ENCODE data around the gene PBX3.

PBX3 gene

DNA sequence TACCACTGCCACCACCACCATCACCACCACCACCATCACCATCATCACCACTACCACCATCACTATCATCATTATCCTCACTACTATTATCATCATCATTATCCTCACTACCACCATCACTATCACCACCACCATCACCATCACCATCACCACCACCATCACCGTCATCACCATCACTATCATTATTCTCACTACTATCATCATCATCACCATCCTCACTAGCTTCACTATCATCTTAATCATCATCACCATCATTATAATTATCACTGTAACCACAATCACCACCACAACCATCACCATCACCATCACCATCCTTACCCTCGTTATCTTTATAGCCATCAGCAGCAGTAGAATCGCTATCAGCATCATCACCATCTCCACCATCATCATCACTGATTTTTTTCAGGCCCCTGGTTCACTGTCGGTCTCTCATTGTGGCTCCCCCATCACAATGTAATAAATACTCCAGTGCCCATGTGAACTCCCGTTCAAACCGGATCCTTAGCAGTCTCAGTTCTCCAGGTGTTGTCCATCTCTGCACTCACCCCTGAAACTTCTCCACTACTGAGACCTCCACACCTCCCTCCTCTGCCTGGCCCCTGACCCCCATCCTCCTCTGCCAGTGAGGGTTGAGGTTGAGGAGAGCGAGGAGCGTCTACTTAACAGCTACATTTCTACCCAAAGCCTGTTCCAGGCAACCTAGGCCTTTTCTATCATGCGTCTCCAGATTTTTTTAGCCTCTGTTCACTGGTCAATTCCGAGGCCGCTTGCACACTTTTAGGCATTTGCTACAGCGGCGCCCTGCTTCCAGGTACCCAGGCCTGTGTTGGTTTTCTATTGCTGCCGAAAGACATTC, 238.2 kb downstream of the PBX3 start:
- no peak for DNase-seq

DNA sequence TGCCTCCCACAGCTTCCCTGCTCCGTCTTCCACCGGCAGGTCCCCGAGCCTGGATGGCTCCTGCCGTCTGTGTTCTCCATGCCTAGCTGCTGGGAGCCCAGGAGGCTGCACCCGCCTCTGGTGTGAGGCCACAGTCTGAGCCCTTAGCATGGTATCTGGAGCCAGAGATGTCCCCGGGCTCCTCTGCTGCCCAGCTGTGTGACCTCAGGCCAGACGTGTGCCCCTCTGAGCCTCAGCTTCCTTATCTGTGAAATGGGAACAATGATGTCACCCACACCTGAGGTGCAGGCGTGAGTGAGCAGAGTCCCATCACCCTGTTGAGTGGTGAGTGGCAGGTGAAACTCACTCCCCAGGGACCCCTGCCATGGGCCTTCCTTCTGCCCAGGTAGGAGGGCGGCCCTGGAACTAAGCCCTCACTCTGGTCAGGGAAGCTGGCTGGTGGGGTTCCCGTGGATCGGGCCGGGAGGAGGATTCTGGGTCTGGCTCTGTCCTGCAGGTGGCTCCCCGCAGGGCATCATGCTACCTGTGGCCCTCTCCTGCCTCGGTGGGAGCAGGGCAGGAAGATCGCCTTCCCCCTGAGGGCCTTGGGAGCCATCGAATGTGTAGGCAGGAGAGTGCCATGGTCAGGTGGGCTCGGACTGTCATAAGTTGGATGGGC, 239.0 kb downstream of the PBX3 start:
- no peak for DNase-seq

DNA sequence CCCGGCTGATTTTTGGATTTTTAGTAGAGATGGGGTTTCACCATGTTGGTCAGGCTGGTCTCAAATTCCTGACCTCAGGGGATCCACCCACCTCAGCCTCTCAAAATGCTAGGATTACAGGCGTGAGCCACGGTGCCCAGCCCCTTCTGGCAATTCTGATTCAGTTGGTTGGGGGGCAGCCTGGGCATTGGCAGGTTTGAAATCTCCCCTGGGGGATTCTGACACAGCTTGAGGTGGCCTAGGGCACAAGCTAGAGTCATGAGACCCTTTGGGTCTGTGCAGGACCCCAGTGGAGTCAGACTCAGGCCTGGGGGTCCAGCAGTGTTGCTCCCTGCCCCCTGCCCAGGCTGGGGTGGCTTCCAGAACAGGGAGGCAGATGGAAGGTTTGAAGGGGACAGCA, 239.8 kb downstream of the PBX3 start:
- no peak for DNase-seq

DNA sequence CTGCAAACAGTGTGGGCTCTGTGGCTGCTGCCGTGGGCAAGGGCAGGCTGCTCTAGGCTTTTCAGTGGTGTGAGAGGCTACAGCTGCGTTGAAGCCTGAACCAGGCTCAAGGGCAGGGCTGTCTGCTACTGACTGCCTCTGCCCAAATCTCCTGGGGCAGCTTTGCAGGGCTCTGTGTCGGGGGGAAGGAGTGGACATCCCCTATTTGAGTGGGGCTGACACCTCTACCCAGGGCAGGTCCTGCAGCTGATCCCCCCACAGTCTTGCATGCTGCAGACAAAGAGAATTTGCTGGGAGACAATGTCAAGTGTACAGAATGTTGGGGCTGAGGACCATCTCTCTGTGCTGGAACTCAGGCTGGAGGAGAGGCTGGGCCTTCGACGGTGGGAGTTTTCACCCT, 240.2 kb downstream of the PBX3 start:
- DNase-seq: no peak

DNA sequence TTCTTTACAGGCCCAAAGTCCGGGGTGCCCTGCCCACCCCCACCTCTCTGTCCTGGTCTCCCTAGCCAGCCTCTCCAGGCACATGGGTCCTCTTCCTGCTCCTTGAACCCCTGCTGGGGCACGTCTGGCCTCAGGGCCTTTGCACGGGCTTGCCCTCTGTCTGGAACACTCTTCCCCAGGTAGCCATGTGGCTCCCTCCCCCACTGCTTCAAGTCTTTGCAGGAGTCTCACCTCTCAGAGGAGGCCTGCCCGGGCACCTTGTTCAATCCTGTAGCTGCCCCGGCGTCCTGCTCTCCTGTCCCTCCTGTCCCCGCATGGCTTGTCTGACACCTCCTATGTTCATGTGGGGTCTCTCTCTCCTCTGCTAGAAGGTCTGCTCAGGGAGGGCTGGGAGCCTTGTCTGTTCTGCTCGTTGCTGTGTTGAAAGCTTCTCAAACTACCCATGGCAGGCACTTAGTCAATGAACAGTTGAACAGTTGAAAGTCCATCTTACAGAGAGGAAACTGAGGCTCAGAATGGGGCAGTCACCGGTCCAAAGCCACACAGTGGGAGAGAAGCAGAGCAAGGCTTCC, 241.4 kb downstream of the PBX3 start:
- DNase-seq: no peak

DNA sequence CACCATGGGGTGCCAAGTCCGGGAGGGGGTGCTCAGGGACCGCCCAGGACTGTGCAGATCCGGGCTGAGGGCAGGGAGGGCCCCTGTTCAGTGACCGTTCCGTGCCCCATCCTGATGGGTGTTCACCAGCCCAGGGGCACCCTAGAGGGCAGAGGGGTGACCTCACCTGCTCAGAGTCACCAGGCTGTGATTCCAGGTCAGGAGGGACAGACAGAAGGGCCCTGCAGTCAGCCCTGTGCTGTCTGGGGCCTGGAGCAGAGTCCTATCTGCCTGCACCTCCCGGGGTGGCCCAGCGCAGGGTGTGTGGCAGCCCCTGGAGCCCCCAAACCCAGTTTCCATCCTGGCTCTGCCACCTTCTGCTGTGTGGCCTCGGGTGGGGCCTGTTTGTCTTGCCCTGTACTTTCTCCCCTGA, 241.9 kb downstream of the PBX3 start:
- DNase-seq: no peak

DNA sequence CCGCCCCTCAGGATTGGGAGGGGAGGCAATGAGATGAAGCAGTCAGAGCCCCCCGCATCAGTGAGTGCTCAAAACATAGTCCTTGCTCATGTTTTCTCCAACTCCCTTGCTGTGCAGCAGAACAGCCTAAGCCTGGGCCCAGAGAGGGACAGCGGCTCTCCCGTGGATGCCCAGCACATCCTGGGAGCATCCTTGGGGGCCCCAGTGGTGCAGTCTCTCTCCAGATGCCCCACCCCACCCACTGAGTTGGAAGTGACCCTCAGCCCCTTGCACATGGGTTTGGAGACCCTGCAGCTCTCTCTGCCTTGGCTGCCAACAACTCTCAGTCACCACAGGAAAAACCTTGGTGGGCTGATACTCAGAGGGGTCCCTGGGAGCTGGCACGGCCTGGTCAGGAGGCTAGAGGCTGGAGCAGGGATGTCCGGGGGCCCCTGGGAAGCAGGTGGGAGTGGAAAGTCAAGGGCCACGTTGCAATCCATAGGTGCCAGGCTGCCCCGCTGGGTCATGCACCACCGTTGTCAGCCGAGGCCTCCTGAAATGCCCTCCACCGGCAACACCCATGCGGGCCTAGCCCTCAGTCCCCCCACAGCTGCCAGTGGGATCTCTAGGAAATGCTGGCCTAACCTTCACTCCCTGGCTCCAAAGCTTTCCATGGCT, 242.5 kb downstream of the PBX3 start:
- DNase-seq: no peak

DNA sequence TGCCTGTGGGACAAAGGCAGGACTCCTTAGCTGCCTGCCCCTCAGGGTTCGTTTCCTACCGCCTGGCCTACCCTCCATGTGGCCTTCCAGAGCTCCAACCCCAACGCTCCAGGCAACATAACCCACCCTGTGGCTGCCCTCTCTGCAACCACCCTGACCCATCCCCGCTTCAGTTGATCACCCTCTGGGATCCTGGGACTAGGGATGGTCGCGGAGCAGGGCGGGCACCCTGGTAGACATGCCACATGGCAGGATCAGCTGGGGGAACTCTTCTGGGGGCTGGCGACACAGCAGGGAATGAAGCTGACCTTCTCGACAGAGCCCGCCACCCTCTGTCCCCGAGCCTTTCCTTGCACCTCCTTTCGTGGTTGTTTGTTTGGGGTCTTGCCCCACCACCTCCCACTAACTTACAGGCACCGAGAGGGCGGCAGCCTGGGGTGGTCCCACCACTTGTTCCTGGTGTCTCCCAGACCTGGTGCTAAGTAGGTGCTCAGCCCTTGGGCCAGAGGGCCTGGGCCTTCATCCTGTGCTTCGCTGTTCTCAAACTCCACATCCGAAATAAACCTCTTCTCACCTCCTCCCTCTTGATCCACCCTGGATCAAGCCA, 243.1 kb downstream of the PBX3 start:
- DNase-seq: no peak

DNA sequence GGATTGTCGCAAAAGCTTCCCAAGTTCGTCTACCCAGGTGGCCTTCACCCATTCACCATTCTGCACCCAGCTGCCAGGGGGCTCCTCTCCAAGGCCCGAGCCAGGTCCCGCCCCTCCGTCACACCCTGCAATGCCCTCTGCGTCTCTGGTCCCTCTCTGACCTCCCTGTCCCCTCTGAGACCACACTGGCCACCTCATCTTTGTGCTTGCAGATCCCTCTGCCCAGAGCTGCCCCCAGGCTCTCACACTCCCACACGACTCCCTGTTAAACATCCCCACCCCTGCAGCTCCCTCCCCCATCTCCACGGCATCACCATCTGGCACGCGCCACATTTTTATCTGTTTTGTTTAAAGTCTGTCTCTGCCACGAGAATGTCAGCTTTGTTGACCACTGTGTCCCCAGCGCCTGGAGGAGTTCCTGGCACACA, 243.6 kb downstream of the PBX3 start:
- DNase-seq: no peak

DNA sequence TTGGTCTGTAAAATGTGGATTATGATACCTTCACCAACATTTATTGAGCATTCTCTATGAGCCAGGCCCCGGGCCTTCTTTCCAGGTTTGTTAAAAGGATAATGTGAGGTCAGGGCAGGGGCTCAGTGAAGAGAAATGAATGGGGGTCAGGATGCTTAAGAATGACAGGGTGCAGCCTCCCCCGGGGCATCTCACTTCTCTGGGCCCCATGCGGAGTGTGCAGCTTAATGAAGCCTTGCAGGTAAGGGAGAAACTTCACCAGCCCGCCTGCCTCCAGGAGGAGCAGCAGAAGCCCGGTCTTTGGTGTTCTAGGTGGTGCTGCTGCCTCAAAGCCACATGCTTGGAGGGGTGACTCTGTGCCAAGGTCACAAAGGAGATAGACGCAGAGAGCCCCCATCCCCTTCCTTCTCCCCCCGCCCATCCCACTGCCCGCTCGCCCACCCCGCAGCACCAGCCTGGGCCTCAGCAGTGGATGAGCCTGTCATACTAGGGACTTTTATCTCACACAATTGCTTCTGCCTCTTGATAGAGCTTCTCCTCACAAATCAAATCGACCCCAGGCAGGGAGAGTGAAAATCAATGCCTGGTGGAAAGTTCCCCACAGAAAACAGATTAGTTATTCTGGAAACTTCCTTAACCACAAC, 244.8 kb downstream of the PBX3 start:
- DNase-seq: no peak

DNA sequence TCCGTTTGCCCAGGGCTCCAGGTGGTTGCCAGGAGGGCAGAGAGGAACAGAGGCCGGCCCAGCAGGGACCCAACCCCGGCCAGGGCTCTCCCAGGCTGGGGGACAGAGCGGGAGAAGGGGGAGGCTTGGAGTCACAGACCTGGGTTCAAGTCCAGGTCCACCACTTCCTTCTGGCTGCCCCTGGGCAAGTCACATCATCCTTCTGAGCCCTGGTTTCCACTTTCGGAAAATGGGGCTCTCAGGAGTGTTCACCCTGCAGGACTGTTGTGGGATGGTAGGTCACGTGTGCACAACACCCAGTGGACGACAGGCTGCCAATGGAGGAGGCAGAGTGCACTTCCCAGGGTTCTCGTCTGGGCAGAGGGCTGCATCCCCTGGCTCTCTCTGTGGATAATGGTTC, 245.4 kb downstream of the PBX3 start:
- DNase-seq: no peak

DNA sequence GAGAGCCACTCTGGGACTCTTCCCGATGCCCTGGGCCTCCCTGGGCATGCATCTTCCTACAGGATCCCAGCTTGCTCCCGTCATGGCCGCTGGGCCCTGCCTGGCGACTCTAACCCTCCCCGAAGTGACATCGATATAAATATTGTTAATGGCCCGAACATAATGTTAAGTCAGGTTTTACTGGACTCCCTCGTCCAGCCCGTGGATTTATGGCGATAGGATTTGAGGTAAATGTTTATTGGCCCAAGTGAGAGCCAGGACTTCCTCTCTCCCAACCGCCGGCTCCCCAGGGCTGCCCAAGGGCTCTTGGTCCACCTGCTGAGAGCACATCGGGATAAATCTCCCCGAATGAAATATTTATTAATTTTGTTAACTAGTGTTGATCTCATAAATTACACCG, 246.3 kb downstream of the PBX3 start:
- DNase-seq: no peak

DNA sequence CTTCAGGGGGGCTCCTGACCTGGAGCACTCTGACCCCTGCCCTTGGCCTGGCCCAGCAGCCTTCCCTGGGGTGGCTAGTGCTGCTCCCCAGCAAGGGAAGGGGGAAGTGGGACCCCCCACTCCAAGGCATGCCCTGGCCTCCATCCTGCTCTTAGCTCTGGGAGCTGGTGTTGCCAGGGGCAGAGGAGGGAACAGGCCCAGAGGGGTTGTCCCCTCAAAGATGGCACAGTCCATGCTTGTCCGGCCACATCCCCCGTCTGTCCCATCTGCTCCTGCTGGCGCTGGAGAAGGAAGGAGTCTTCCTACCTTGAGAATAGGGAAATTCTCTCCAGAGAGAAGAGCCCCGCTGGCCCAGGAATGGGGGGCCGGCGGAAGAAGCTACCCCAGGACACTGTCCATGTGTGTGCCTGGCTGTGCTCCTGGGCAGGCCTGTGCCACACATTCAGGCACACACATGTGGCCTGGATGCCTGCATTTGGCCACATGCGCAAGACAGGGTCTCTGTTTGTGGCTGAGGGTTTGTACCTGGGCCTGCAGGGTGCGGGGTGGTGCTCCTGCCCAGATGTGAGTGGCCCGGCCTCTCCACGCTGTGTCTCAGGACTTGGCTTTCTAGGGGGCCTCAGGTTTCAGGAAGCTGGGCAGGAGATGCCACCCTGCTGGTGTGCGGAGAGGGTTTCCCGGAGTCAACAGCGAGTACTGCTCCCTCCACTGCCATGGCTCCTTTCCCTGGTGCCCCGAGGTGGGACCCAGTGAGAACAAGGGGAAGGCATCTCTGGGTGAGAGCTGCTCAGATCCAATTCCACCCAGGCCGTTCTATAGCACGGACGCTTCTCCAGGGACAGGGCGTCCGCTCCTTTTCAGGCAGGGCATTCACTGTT, 247.1 kb downstream of the PBX3 start:
- no peak for DNase-seq

DNA sequence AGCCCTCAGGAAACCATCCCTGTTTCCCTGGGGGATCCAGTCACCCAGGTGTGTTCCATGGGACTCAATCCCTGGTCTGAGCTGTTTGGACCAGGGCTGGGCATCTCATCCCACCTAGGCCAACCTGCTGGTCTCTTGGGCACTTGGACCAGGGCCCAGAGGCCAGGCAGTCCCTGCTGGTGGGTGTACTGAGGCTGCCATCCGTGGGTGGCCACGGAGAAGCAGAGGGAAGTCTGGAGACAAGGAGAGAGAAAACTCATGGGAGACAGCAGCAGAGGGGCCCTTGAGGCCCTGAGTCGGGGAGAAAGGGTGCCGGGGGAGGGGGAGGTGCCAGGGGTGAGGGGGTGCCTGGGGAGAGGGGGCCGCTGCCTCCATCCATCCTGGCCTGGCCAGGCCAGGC, 247.8 kb downstream of the PBX3 start:
- DNase-seq: no peak

DNA sequence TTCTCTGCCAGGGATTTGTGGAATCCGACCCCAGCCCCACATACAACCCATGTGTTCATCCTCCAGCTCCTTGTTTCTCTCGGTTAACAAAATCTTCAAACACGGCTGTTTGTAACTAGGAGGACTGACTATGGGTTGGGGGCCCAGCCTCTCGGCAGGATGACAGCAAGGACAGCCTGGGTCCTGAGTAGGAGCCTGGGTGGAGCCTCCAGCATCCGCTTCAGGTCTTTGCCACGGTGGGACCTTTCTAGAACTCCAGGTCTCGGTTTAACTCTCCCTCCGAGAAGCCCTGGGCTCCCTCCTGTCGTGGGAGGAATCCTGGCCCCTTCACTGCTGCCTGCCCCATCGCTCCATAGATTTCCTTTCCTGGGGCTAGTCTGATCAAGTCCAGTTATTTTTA, 248.5 kb downstream of the PBX3 start:
- DNase-seq: no peak

DNA sequence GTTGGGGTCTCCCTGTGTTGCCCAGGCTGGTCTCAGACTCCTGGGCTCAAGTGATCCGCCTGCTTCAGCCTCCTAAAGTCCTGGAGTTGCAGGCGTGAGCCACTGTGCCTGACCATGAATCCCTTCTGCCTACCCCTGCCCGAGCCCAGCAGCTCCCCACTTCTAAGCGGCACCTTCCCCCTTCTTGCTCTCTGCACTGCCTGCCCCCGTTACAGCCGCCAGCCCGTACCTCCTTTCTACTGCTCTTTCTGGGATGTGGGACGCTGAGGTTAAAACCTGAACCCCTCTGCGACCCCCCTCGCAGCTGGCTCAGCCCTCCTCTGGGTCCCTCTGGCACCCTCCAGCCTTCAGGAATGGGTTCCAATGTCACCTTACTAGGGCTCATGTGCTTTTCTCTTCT, 249.6 kb downstream of the PBX3 start:
- no peak for DNase-seq

DNA sequence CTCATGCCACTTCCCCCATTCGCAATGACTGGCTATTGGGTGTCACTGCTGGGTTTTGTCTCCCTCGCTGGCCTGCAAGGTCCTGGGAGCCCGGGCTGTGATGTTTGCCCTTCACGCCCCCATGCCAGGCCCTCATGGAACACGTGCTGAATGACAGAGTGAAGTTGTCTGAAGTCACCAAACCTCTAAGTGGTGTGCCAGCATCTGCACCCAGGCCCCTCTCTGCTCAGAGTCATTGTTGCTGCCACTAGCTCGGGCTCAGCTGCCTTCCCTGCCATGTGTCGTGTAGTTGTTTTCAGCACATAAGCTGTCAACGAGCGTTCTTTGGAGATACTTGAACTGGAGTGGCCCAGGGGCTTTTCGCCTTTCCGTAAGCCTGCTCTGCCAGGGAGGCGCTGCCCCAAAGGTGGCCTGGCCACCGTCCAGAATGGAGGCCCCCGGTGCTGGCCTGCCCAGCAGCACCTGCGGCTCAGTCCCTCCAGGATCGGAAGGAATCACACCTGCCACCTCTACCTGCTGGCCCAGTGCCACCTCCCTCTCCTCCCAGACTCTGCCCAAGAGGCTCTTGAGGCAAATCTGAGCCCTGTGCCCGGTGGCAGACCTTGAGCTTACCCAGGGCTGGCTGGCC, 250.1 kb downstream of the PBX3 start:
- no peak for DNase-seq

DNA sequence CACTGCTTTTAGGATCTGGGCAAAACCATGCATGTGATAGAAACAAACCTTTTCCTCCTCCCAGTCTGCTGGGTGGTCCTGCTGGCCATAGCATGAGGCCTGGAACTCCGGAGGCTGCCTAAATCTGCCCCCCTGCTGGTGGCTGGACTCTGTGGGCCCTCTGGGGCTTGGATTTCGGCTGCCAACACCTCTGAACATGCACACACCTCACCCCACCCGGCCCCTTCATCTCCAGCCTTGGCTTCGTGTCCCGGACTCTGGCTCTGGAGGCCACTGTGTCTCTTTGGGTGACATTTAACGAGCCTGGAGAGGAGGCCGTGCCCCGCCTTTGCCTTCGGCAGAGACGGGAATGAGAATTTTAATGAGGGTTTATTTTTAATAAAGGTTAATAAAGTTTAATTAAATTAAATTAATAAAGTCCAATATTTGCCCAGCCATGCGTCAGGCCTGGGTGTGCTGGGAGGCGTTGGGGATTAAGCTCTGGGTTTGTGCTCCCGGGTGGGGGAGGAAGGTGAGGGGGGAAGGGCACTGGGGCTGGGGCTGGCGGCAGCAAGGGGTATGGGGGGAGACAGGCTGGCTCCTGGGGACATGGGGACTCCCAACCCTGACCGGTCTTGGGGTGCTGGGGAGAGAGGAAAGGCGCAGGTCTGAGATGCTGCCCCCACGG, 251.8 kb downstream of the PBX3 start:
- DNase-seq: no peak

DNA sequence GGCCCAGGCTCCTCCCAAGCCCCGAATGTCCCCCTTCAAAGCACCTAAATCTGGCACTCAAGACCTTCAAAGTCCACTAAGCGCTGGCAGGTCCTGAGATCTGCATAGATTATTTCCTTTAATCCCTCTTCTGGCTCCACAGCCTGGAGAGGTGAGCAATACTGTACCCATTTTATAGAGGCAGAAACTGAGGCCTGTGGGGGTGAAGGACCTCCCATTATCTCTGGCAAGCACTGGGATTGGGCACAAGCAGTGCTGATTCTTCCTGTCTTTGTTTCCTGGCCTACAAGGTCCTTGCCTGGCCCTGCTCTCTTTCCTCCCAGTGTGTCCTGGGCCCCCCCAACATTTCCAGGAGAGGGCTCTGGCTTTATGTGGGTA, 252.3 kb downstream of the PBX3 start:
- DNase-seq: no peak

DNA sequence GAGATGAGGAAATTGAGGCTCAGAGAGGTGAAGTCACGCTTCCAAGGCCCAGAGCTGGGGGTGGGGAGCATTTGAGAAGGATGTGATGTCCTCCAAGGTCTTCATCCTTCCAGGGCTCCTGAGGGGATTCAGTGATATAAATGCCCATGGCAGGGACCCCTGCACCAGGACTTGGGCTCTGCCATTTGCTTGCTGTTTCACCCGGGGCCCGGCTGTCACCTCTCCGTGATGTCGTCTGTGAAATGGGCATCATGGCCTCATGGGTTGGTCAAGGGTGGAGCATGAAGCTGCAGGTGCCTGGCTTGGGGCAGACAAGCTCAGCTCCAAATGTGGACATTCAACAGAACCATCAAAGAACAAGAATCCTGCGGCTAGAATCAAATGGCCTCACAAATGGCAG, 253.1 kb downstream of the PBX3 start:
- DNase-seq: no peak
